Measurements from ENCODE around the gene HIPK2.

- no peak for TF ChIP-seq CTCF (conservative IDR thresholded peaks at IDR 0.05)
- TF ChIP-seq EZH2 (IDR thresholded peaks at IDR 0.05; ENCODE audit: low read depth): no peak
These were observed 25.2 kb downstream of the HIPK2 start for GRCh38 chr7:139752604-139753003.
